Kidney epithelial cell (primary cell): ENCODE results near the gene MUC4. TPM values are rescaled to one million over a fixed set of nuclear protein-coding genes. Genes with fewer than 3 reads are reported as not detected.
"Not testable (repeated sequence)": the region's sequence is repeated elsewhere in the genome, so short reads cannot be mapped to it uniquely, and the experiment has no call there.

Experiments
- DNase-seq: peaks from one replicate; pipeline ENCODE4 v3.0.0-alpha.2; 2010; ENCODE audit warnings: low read depth
- H3K27me3 ChIP-seq: 2 replicates; pipeline ENCODE4 v1.6.0; 2011; ENCODE audit warnings: low read length; ENCODE audit not compliant: control insufficient read depth, insufficient read depth
- H3K36me3 ChIP-seq: 2 replicates; pipeline ENCODE4 v1.5.1; 2011; ENCODE audit warnings: low read length; ENCODE audit not compliant: control insufficient read depth, insufficient read depth
- H3K4me3 ChIP-seq: 2 replicates; pipeline ENCODE4 v1.5.1; 2011; ENCODE audit warnings: low read depth, mild to moderate bottlenecking, control low read depth, low read length
- CTCF ChIP-seq: IDR thresholded peaks from 2 replicates; pipeline ENCODE4 v1.5.1; 2011; ENCODE audit warnings: mild to moderate bottlenecking, moderate library complexity, low read length, control low read depth, inconsistent platforms; ENCODE audit not compliant: insufficient read depth, poor library complexity, severe bottlenecking
- total RNA-seq: library from RNA; depleted of rRNA; stranded (reverse); fragments of >200 nt; gene quantifications from 2 replicates; pipeline ENCODE4 v1.2.3, GENCODE V29; 2015

Gene MUC4
- total RNA-seq, 1 donor from 2014 or later = 6.9 TPM

GRCh38 chr3:195739561-195740111, 72.1 kb downstream of the MUC4 start:
- no peak for TF ChIP-seq CTCF
- H3K4me3 ChIP-seq = no peak overlapping the region
- no peaks in the 10 kb centered on the region for H3K36me3 ChIP-seq
- DNase-seq = no peak
- peaks cover 4% of the 10 kb centered on the region for H3K27me3 ChIP-seq

GRCh38 chr3:195738274-195739044, 73.3 kb downstream of the MUC4 start:
- no peak for TF ChIP-seq CTCF
- Histone ChIP-seq H3K27me3 (peaks cover 4% of the 10 kb centered on the region), H3K4me3 (no peak overlapping the region), H3K36me3 (no peaks in the 10 kb centered on the region)
- DNase-seq = no peak

- not testable (repeated sequence) for H3K36me3 ChIP-seq, H3K27me3 ChIP-seq, DNase-seq, H3K4me3 ChIP-seq
Measured at GRCh38 chr3:195737782-195738181, 73.9 kb downstream of the MUC4 start.

GRCh38 chr3:195736866-195737490, 74.8 kb downstream of the MUC4 start:
- DNase-seq = no peak
- H3K4me3 ChIP-seq = no peak overlapping the region
- H3K27me3 ChIP-seq = peaks cover 6% of the 10 kb centered on the region

GRCh38 chr3:195735036-195735695, 76.6 kb downstream of the MUC4 start:
- TF ChIP-seq CTCF = no peak
- no peak overlapping the region for H3K4me3 ChIP-seq
- H3K36me3 ChIP-seq = no peaks in the 10 kb centered on the region
- H3K27me3 ChIP-seq = peaks cover 8% of the 10 kb centered on the region
- DNase-seq = no peak

More at GRCh38 chr3:195736866-195737490, 74.8 kb downstream of the MUC4 start:
- no peaks in the 10 kb centered on the region for H3K36me3 ChIP-seq
- no peak for TF ChIP-seq CTCF

- Histone ChIP-seq H3K27me3 (peaks cover 8% of the 10 kb centered on the region), H3K4me3 (no peak overlapping the region), H3K36me3 (no peaks in the 10 kb centered on the region)
- no peak for TF ChIP-seq CTCF
- no peak for DNase-seq
Measured at GRCh38 chr3:195732940-195733339, 78.8 kb downstream of the MUC4 start.
